Small intestine (tissue), 7 donors: ENCODE data around the gene ROR1. TPM values are rescaled to one million over a fixed set of nuclear protein-coding genes. Genes with fewer than 3 reads are reported as not detected.

Source experiments
- DNase-seq, 2 donors: peaks; one replicate each; pipeline versions ENCODE4 v3.0.0 to v3.0.0-alpha.2; 2013
- FAIRE-seq: peaks from 2 replicates; lab custom pipeline; 2012; peaks lifted over from hg19 to GRCh38; lab: Jason Lieb, UNC
- H3K27ac ChIP-seq, 3 donors: one replicate each; pipeline ENCODE4 v1.5.1; 2013; ENCODE audit warnings: low read length in 2 of 3, mild to moderate bottlenecking in 2 of 3, control low read depth in 1 of 3, inconsistent platforms in 1 of 3, low read depth in 1 of 3, moderate library complexity in 1 of 3
- H3K27me3 ChIP-seq, 3 donors: one replicate each; pipeline ENCODE4 v1.6.1; 2013; ENCODE audit warnings: low read length in 3 of 3, inconsistent platforms in 1 of 3; ENCODE audit not compliant: control insufficient read depth in 3 of 3, insufficient read depth in 3 of 3
- H3K36me3 ChIP-seq, 3 donors: one replicate each; pipeline ENCODE4 v1.6.1; 2013; ENCODE audit warnings: low read length in 3 of 3, inconsistent platforms in 1 of 3, low read depth in 1 of 3, mild to moderate bottlenecking in 1 of 3, moderate library complexity in 1 of 3; ENCODE audit not compliant: control insufficient read depth in 3 of 3, insufficient read depth in 2 of 3
- H3K4me1 ChIP-seq, 3 donors: one replicate each; pipeline ENCODE4 v1.6.1; 2013; ENCODE audit warnings: low read length in 2 of 3, inconsistent platforms in 1 of 3, low read depth in 1 of 3, mild to moderate bottlenecking in 1 of 3, moderate library complexity in 1 of 3; ENCODE audit not compliant: control insufficient read depth in 3 of 3, insufficient read depth in 2 of 3
- H3K4me3 ChIP-seq, 3 donors: one replicate each; pipeline ENCODE4 v1.5.1; 2013; ENCODE audit warnings: low read length in 3 of 3, control low read depth in 1 of 3, inconsistent platforms in 1 of 3, low read depth in 1 of 3, mild to moderate bottlenecking in 1 of 3, moderate library complexity in 1 of 3
- H3K9me3 ChIP-seq, 2 donors: one replicate each; pipeline ENCODE4 v1.6.1; 2013; ENCODE audit warnings: low read depth in 1 of 2, low read length in 1 of 2; ENCODE audit not compliant: control insufficient read depth in 2 of 2, insufficient read depth in 1 of 2
- WGBS, 3 donors: extraction: QIAGEN DNeasy Blood & Tissue Kit; methylation state at CpG; one replicate each; pipeline ENCODE4 v1.1.7; 2013; 5-methylcytosine and 5-hydroxymethylcytosine counted together
- polyA plus RNA-seq, 4 donors: library from polyadenylated mRNA; stranded (reverse) in 3 of 4; unstranded in 1 of 4; fragments of 200-250 nt in 3 of 4; fragments of 120-200 nt in 1 of 4; gene quantifications; one replicate each; pipeline versions ENCODE4 v1.2.1 to v1.2.3, GENCODE V29; 2013
- donor health status: healthy with polysubstance abuse.
- donor health status: control.
- donor health status: control.
- donor health status: Bipolar disorder and iron deficiency.
- donor health status: healthy.

ROR1 gene
- polyA plus RNA-seq, 4 donors = 0.22 to 3.6 (median 3.2) TPM; not detected in 1

GRCh38 chr1:63913533-63913932 lies 139.7 kb downstream of the ROR1 start:
- H3K4me3 ChIP-seq = no peak overlapping the region
- FAIRE-seq (no peak), DNase-seq (no peak)
- no peaks in the 10 kb centered on the region for H3K36me3 ChIP-seq
- no peaks in the 10 kb centered on the region for H3K9me3 ChIP-seq
- WGBS, 3 donors = 77 to 79% (median 78%) methylated on average over 10 of the region's 10 CpGs
- no peaks in the 10 kb centered on the region for H3K27me3 ChIP-seq
- peaks cover 14 to 24% (median 16%) of the 10 kb centered on the region in 3 donors for H3K4me1 ChIP-seq
- no peak overlapping the region for H3K27ac ChIP-seq

- WGBS, 3 donors = 10 to 52% (median 29%) methylated on average over 5 of the region's 5 CpGs
- Histone ChIP-seq H3K4me1 (peaks cover 12 to 20% (median 16%) of the 10 kb centered on the region in 3 donors), H3K4me3 (no peak overlapping the region), H3K27ac (no peak overlapping the region), H3K9me3 (no peaks in the 10 kb centered on the region), H3K36me3 (no peaks in the 10 kb centered on the region), H3K27me3 (no peaks in the 10 kb centered on the region)
- FAIRE-seq = no peak
- peak in 1 of 2 donors; percentile 65 for DNase-seq
Observed at GRCh38 chr1:63914241-63914640, 140.4 kb downstream of the ROR1 start.

- FAIRE-seq = no peak
- DNase-seq = no peak
- no peaks in the 10 kb centered on the region for H3K27me3 ChIP-seq
Observed at GRCh38 chr1:63914706-63915105, 140.9 kb downstream of the ROR1 start.

GRCh38 chr1:63915121-63915520 lies 141.3 kb downstream of the ROR1 start:
- Histone ChIP-seq H3K4me3 (no peak overlapping the region), H3K27me3 (no peaks in the 10 kb centered on the region), H3K9me3 (no peaks in the 10 kb centered on the region), H3K36me3 (no peaks in the 10 kb centered on the region), H3K4me1 (peaks cover 12 to 21% (median 16%) of the 10 kb centered on the region in 3 donors), H3K27ac (no peak overlapping the region)
- FAIRE-seq (no peak), DNase-seq (no peak)
- 71 to 77% (median 74%) methylated on average over 1 of the region's 1 CpG for WGBS, 3 donors

More at GRCh38 chr1:63914706-63915105, 140.9 kb downstream of the ROR1 start:
- H3K4me1 ChIP-seq = peaks cover 14 to 20% (median 16%) of the 10 kb centered on the region in 3 donors
- WGBS, 3 donors = 94 to 98% (median 97%) methylated on average over 1 of the region's 1 CpG
- H3K36me3 ChIP-seq = no peaks in the 10 kb centered on the region
- H3K27ac ChIP-seq = no peak overlapping the region
- H3K4me3 ChIP-seq = no peak overlapping the region
- H3K9me3 ChIP-seq = no peaks in the 10 kb centered on the region

GRCh38 chr1:63916485-63917360 lies 142.9 kb downstream of the ROR1 start:
- FAIRE-seq (no peak), DNase-seq (peak; percentile 36 to 81)
- Histone ChIP-seq H3K36me3 (no peaks in the 10 kb centered on the region), H3K4me3 (no peak overlapping the region), H3K27ac (peak overlapping the region; percentile 1 to 47 (median 14)), H3K27me3 (no peaks in the 10 kb centered on the region), H3K4me1 (peaks cover 18 to 36% (median 26%) of the 10 kb centered on the region in 3 donors), H3K9me3 (no peaks in the 10 kb centered on the region)
- WGBS, 3 donors = 24 to 63% (median 25%) methylated on average over 2 of the region's 2 CpGs

- FAIRE-seq (no peak), DNase-seq (no peak)
- Histone ChIP-seq H3K36me3 (no peaks in the 10 kb centered on the region), H3K27ac (peak overlapping the region in 1 of 3 donors; percentile 39), H3K9me3 (no peaks in the 10 kb centered on the region), H3K4me1 (peaks cover 18 to 42% (median 23%) of the 10 kb centered on the region in 3 donors), H3K27me3 (no peaks in the 10 kb centered on the region), H3K4me3 (no peak overlapping the region)
- 79 to 91% (median 86%) methylated on average over 13 of the region's 13 CpGs for WGBS, 3 donors
Observed at GRCh38 chr1:63917571-63918417, 144.0 kb downstream of the ROR1 start.

- H3K4me3 ChIP-seq = no peak overlapping the region
- FAIRE-seq (no peak), DNase-seq (no peak)
- H3K36me3 ChIP-seq = no peaks in the 10 kb centered on the region
- no peak overlapping the region for H3K27ac ChIP-seq
- no peaks in the 10 kb centered on the region for H3K9me3 ChIP-seq
- WGBS, 3 donors = 77 to 80% (median 79%) methylated on average over 10 of the region's 10 CpGs
- H3K27me3 ChIP-seq = no peaks in the 10 kb centered on the region
- H3K4me1 ChIP-seq = peaks cover 18 to 44% (median 23%) of the 10 kb centered on the region in 3 donors
Observed at GRCh38 chr1:63918418-63918945, 144.7 kb downstream of the ROR1 start.
